Measurements from ENCODE around the gene TRIOBP.

Gene TRIOBP

GRCh38 chr22:37816543-37817180 is 119.8 kb downstream of the TRIOBP start:
- DNase-seq (ENCODE audit: low read depth): no peak
- no peak for TF ChIP-seq CTCF (IDR thresholded peaks at IDR 0.05; ENCODE audit: insufficient read depth, low read depth, low read length, missing control alignments)
- no peak overlapping the region for H3K4me3 ChIP-seq (ENCODE audit: low read length)

GRCh38 chr22:37817705-37818408 is 121.0 kb downstream of the TRIOBP start:
- peak overlapping the region; percentile 18 for H3K4me3 ChIP-seq (ENCODE audit: low read length)
- TF ChIP-seq CTCF (IDR thresholded peaks at IDR 0.05; ENCODE audit: insufficient read depth, low read depth, low read length, missing control alignments): peak; percentile 70
- DNase-seq (ENCODE audit: low read depth): peak; percentile 72

- peak; percentile 43 for TF ChIP-seq CTCF (IDR thresholded peaks at IDR 0.05; ENCODE audit: insufficient read depth, low read depth, low read length, missing control alignments)
- H3K4me3 ChIP-seq (ENCODE audit: low read length): peak overlapping the region; percentile 8
- peak; percentile 73 for DNase-seq (ENCODE audit: low read depth)
These were observed 121.7 kb downstream of the TRIOBP start for GRCh38 chr22:37818409-37819104.

- DNase-seq (ENCODE audit: low read depth): no peak
- peak overlapping the region; percentile 8 for H3K4me3 ChIP-seq (ENCODE audit: low read length)
- TF ChIP-seq CTCF (IDR thresholded peaks at IDR 0.05; ENCODE audit: insufficient read depth, low read depth, low read length, missing control alignments): no peak
These were observed 122.2 kb downstream of the TRIOBP start for GRCh38 chr22:37819105-37819433.

- H3K4me3 ChIP-seq (ENCODE audit: low read length): no peak overlapping the region
- no peak for DNase-seq (ENCODE audit: low read depth)
- TF ChIP-seq CTCF (IDR thresholded peaks at IDR 0.05; ENCODE audit: insufficient read depth, low read depth, low read length, missing control alignments): no peak
These were observed 123.5 kb downstream of the TRIOBP start for GRCh38 chr22:37820350-37820749.

GRCh38 chr22:37822079-37822833 is 125.4 kb downstream of the TRIOBP start:
- no peak for TF ChIP-seq CTCF (IDR thresholded peaks at IDR 0.05; ENCODE audit: insufficient read depth, low read depth, low read length, missing control alignments)
- no peak for DNase-seq (ENCODE audit: low read depth)
- H3K4me3 ChIP-seq (ENCODE audit: low read length): no peak overlapping the region

Measured in epithelial cell of esophagus (primary cell).